Tongue (tissue), 2 donors: ENCODE data around the gene KAZN. TPM values are rescaled to one million over a fixed set of nuclear protein-coding genes. Genes with fewer than 3 reads are reported as not detected.

Experiments used
- DNase-seq: peaks from one replicate; pipeline ENCODE4 v3.0.0-alpha.2; 2015
- total RNA-seq: library from RNA; depleted of rRNA; stranded (reverse); fragments of >200 nt; gene quantifications from one replicate; pipeline ENCODE4 v1.2.3, GENCODE V29; 2014

Gene KAZN
- total RNA-seq, 1 donor from 2014 or later: 12.3 TPM

DNA sequence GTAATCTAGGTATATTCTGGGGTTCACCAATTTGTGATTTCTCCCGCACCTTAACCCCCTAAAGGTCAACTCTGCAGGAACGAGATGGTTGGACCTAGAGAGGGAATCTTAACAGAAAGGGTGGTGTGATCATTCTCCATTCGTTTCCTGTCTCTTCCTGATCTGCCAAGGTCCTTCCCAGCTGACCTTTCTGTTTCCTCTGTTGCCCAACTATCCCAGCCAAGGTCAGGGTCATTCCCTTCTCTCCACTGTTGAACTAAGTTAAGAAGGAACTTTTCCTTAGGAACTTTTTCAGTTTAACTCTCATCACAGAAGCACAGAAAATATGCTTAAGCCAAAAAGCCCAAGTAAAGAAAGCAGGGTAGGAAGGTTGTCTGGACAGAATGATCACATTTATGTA, 49.3 kb downstream of the KAZN start:
- no peak for DNase-seq

DNA sequence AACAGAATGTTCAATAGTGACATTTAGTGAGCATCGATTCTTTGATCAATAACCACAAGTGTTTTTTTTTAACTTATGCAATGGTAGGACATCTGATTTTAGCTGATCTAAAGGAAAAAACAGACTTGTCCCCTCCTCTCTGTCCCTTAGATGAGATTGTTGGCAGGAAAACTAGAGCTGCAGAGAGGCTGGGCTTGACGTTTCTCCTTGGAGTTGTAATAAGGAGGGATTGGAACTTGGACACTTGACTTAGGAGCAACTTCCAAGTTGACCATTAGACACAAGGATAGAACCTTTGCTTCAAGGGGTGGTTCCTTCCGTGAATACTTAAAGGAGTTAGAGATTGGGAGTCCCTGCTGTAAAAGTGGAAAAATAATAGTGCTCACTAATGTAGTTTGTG, 49.9 kb downstream of the KAZN start:
- DNase-seq: no peak

DNA sequence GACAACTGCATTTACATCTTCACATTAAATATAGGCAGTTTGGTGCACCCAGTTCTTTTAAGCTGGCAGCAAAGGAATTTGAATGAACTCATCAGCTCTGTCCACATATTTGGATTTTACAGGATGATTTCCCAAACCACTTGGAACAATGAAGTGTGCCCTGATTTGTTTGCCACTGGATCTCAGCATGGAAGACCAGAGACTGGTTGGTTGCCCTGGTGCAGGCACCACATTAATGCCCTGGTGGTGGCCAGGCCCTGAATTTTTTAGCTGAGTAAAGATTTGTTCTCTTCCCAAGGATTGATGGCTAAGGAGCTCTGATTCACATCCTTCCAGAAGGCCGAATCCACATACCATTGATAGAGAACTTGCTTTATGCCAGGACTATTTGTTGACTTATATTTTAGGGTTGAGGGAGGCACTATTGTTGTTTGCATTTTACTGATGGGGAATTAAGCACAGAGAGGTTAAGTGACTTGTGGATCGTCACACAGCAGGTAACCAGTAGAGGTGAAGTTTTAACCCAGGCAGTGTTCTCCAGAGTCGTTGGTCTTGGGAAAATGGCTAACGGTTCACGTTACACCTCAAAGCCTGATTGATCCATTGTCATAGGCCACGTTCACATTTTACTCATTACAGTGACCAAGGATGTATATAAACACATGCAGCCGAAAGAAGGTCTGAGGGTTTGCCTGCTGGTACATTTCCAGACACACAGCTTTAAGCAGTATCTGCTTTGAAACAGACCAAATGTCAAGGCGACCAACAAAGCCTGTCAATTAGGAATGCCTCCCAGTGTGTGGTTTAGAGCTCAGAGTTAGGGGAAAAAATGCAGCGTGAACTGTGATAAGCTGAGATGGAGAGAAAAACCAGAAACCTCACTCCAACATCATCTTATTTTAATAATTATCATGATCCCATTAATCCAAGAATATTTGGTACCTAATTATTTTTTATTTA, 50.7 kb downstream of the KAZN start:
- no peak for DNase-seq

DNA sequence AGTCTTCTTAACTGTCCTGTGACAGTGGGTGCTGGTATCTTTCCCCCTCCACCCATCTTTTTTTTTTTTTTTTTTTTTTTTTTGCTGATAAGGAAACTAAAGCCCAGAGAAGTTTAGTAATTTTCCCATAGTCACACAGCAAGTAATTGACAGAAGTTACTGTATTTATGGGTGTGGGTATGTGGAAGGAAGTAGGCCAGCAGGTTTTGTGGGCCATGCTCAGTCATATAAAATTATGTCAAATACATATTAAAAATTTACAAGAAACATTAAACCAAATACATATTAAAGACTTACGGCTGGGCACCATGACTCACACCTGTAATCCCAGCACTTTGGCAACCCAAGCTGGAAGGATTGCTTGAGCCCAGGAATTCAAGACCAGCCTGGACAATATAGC, 51.5 kb downstream of the KAZN start:
- DNase-seq: no peak

DNA sequence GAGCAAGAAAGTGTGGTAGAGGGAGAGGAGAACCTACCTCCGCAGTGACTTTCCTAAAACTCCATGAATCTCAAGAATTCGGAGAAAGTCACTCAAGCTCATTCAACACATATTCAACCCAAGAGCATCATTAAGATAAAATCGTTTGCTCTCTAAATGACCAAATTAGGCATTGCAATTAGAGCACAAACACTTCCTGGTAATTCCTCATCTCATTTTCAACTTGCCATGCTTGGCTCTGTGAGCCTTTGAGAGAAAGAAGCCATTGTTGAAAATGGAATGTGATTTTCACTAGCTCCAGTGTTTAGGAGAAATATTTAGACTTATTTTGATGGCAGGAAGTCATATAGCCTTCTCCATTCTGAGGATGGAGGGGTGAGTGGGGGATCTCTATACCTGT, 52.5 kb downstream of the KAZN start:
- DNase-seq: no peak

DNA sequence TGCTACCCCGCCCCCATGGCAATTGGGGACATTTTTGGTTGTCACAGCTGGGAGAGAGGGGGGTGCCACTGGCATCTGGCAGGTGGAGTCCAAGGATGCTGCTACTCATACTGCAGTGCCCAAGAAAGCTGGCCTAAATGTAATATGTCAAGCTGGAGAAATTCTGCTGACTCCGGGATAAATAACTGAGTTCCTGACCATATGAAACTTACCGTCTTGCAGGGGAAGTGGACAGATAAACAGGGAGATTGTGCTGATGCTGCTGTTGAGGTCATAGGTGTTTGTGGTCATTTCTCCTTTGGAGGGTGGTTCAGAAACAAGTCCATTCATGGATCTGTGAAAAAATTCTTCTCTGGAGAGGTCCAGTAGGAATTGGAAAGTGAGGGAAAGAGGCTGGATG, 54.4 kb downstream of the KAZN start:
- no peak for DNase-seq

DNA sequence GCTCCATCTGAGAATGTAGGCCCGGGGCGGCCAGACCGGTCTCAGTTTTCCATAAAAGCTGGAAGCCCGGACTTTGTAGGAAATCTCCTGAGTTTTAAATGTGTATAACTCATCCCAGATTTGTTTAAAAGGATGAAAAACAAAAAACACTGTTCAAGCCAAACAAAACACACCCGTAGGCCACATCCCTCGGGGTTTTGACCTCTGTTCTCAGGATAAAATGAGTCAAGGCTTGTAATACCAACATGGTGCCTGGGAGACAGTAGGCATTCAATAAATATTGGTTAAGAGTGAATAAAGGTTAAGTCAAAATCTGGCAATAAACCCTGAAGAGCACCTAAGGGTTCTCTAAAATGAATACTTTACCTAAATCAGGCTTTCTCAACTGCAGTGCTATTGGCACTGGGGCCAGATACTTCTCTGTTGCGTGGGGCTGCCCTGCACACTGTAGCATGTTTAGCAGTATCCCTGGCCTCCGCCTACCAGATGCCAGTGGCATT, 55.0 kb downstream of the KAZN start:
- DNase-seq: no peak

DNA sequence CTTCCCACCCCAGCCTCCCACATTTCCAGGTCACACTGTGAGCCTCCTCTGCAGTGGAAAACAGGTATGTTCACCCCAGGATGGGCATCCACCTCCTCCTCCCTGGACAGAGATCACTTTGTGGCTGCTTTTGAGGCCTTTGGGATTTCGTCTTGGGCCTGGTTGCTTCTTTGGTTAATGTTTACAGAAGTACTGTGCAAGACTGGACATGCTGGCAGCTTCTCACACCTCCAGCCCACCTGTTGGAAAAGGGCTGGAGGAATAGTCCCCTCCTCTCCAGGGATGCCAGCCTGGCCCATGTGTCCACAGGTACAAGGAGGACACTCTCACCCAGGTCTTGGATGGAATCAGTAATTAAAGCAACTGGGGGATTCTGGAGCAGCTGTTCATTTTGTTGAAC, 56.1 kb downstream of the KAZN start:
- no peak for DNase-seq

DNA sequence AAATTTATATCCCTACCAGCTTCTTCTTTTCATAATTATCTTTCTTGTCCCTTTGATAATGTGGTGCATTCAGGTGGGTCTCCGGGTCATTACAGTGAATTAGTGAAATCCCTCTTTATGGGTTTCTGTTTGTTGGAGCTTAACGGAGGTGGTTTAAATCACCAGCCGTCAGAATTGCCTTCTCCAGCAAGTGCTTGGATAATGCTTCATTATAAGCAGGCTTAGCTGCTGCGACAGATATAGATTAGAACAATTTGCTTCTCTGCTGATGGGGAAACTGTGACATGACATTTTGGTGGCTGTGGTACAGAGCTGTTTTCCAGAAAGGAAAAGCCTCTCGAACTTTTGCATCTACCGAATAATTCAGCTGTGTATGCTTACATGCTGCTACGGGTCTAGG, 56.9 kb downstream of the KAZN start:
- DNase-seq: no peak

DNA sequence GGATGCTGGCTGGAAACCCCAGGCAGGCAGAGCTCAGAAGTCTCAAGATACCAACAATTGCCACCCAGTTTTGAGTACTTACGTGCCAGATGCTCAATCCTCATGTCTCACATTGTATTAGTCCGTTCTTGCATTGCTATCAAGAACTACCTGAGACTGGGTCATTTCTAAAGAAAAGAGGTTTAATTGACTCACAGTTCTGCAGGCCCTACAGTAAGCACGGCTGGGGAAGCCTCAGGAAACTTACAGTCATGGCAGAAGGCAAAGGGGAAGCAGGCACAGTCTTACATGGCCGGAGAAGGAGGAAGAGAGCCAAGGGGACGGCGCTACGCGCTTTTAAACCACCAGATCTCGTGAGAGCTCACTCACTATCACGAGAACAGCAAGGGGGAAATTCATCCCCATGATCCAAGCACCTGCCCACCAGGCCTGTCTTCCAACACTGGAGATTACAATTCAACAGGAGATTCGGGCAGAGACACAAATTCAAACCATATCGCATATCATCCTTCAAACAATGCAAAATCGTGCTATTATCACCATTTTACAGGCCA, 58.0 kb downstream of the KAZN start:
- no peak for DNase-seq

DNA sequence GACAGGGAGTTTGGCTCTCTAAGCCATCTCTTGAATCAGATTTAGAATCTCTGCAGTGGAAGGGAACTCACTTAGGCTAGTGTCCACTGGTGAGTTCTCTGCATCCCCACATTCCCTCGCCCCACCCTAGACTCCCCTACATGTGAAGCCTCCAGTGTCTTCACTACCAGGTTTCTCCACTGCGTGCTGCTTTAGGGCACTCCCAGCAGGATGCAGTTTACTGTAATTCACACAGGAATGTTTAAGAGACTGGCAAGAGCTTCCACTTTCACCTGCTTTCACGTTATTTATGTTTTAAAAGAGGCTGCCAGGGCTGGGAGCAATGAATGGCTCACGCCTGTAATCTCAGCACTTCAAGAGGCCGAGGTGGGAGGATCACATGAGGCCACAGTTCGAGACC, 60.2 kb downstream of the KAZN start:
- DNase-seq: no peak

DNA sequence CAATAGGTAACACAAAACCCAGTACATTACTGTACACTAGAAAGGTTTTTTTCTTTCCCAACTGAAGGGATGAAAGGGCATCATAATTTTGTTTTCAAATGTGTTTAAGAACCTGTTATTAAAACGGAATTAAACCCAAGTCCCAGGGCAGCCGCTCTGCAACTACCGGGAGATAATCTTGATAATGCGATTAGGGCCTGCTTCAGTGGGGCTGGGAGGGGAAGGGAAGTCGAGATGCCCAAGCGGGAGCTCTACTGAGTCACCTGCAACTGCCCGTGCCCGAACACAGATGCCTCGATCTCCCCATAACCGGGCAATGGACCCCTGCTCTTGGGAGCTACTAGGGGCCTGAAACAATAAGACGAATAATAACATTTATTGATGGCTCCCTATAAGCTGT, 61.4 kb downstream of the KAZN start:
- DNase-seq: no peak

DNA sequence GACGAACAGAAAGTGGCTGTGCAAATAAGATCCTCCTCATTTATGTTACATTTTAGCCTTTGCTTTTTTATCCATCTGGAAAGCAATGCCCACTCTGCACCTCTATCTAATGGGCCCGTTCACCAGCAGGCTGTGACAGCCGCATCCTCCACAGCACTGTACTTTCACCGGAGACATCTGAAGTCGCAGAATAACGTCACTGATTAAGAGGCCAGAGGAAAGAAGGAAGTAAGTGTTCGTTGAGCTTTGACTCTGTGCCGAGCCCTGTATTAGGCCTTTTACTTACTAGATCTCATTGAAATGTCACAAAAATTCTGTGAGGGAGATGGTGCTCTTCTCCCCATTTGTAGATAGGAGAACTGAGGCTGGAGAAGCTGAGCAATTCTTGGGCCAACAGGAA, 62.3 kb downstream of the KAZN start:
- DNase-seq: no peak

DNA sequence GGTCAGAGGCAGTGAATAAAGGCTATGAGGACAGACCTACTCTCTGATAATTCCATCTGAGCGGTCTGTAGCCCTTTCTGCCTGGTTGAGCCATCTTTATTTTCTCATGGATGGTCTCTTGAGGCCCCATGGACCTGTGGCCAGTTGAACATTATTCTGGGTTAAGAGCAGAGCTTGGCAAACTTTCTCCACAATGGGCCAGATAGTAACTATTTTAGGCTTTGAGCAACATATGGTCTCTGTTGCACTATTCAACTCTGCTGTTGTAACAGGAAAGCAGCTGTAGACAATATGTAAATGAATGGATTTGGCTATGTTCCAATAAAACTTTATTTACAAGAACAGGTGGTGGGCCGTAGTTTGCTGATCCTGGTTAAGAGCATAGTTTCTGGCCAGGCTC, 62.7 kb downstream of the KAZN start:
- DNase-seq: peak; percentile 90

DNA sequence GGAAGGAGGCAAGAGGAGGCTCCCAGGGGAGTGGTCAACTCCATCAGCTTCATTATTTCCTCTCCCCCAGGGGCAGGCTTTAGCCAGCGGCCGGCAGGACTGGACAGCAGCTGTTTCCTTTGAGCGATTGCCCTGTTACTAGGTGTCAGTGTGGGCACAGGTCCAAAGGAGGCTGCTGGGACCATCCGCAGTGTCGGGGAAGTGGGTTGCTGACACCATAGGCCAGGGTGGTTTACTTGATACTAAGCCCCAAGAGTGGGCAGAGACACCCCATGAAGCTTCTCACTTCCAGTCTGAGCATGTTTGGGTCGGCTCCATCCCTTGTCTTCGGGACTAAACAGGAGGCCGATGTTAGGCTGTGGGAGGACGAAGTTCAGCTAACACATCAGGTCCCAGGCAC, 63.6 kb downstream of the KAZN start:
- no peak for DNase-seq

DNA sequence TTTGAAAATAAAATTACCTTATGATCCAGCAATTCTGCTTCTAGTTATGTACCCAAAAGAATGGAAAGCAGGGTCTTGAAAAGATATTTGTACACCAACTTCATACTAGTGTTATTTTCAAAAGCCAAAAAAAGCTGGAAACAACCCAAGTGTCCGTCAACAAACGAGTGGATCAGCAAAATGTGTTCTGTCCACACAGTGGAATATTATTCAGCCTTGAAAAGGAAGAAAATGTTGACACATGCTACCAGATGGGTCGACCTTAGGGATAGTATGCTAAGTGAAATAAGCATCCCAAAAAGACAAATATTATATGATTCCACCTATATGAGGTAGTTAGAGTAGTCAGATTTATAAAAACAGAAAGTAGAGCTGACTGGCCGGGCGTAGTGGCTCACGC, 65.3 kb downstream of the KAZN start:
- no peak for DNase-seq

DNA sequence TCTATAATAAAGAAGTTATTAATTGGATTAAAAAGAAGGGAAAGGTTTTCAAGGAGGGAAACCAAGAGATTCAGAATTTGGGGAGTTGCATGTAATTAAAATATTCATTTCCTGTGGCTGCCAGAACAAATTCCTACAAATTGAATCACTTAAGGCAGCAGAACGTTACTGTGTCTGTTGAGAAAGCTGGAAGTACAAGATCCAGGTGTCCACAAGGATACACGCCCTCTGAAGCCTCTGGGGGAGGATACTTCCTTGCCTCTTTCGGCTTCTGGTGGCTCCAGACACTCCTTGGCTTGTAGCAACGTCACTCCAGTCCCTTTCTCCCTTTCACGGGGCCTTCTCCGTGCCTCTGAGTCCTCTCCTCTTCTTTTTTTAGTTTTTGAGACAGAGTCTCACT, 67.9 kb downstream of the KAZN start:
- DNase-seq: no peak

DNA sequence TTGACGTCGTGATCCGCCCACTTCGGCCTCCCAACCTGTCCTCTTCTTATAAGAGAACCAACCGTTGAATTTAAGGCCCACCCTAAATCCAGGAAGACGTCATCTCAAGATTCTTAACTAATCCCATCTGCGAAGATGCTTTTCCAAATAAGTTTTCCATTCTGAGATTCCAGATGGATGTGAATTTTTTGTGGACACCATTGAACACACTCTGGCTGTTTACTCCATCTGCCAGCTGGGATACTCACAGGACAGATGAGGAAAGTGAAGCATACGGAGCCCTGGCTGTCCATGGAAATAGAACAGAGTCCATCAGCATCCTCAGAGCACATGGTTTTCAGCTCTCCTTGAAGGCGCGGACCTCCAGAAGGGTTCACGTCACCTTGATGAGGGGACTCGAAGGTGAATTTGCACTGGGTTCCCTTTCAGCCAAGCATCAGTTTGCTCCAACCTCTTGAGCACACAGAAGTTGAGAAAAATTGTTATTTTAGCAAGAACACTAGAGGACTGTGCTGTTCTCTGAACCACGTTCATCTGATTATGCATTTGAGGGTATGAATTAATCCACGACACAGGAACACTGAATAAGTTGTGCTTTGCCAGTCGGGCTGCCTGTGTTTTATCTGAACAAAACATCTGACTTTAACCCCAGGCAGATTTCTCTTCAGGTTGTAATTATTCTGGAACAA, 68.6 kb downstream of the KAZN start:
- peak; percentile 54 for DNase-seq

DNA sequence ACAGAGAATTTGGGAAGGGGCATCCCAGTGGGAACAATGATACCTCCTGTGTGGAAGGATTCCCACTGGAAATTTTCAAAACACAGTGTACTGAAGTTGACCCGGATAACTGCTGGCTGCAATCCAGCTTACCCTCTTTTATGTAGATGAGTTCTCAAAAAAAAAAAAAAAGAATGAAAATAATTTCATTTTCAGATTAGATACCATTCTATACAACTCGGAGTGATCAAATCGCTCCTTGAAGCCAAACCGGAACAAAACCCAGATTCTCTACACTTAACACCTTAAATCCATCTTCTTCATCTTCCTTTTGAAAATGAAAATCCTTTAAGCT, 69.1 kb downstream of the KAZN start:
- no peak for DNase-seq

DNA sequence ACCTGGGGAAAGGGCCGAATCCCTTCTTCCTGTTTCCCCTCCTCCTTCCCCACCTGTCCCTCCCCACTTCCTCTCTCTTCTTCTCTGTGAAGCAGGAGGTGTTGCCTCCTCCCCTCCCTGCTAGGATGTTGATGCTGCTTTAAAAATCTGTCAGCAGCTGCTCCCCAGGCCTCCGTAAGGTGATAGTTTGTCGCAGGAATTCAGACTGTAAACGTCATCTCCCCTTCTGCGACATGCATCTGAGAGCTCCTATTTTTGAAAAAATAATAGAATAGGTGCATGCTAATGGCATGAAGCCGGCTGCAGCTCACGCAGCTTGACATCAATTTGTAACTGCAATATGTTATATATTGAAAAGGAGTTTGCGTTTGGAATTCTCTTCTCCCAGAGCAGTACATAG, 70.1 kb downstream of the KAZN start:
- peak; percentile 23 for DNase-seq

DNA sequence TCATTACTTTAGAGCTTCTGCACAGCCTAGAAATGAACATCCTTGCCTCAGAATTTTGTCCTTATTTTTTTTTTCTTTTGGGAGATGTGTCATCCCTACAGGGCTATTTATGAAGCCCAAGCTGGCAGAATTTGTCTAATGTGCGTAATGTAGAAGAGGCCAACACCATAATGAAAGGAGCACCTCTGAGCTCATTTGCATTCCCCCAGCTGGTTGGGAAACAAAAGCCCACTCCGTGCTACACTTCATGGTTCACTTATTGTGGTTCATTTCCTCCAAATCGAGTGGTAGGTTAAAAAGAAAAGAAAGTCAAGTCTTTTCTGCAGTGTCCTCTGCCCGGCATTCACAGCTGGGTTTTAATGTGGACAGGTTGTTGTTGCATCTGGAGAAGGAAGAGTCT, 73.5 kb downstream of the KAZN start:
- no peak for DNase-seq

DNA sequence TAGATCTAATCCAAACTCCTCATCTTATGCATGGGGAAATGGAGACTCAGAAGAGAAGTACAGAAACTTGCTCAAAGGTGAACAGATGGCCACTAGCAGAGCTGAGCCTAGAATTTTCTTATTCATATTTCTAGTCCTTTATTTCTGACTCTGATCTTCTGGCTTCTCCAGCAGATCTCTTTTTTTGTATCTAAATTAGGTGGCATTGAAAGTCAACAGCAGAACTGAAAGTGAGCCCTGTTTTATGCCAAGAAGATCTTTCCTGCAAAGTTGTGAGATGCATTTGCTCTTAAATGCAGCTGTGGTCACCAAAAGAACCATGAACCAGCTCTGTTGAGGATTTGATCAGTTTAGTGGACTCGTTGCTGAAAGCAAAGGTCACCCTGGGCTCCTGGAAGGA, 75.5 kb downstream of the KAZN start:
- no peak for DNase-seq

DNA sequence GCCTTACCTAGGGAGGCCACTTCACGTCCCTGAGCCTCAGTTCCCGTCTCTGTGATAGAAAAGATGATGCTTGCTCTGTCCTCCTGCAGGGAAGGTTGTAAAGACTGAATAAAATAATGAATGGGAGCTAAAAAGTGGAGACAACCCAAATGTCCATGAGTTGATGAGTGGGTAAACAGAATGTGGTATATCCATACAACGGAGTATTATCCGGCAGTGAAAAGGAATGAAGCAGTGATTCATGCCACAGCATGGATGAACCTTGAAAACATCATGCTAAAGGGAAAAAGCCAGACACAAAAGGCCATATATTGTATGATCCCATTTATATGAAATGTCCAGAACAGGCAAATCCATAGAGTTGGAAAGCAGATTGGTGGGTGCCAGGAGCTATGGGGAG, 77.9 kb downstream of the KAZN start:
- DNase-seq: no peak
